ENCODE results near the gene ANGPTL2.

Gene ANGPTL2

GRCh38 chr9:127053057-127053821 lies 69.2 kb downstream of the ANGPTL2 start:
- TF ChIP-seq TEAD4 (IDR thresholded peaks at IDR 0.05) = no peak
- TF ChIP-seq CEBPB (IDR thresholded peaks at IDR 0.05) = no peak
- no peak for TF ChIP-seq CREB1 (IDR thresholded peaks at IDR 0.05; ENCODE audit: low read depth)
- no peak for TF ChIP-seq EP300 (IDR thresholded peaks at IDR 0.05; ENCODE audit: borderline replicate concordance)
- no peak for TF ChIP-seq YY1 (IDR thresholded peaks at IDR 0.05; ENCODE audit: low read depth)
- no peak for TF ChIP-seq ZBTB7A (IDR thresholded peaks at IDR 0.05; ENCODE audit: low read depth)
- TF ChIP-seq USF1 (IDR thresholded peaks at IDR 0.05) = no peak
- TF ChIP-seq MAX (IDR thresholded peaks at IDR 0.05) = no peak
- no peak for TF ChIP-seq FOXM1 (IDR thresholded peaks at IDR 0.05; ENCODE audit: borderline replicate concordance, low read depth)
- no peak for TF ChIP-seq TAF1 (IDR thresholded peaks at IDR 0.05; ENCODE audit: low read depth)
- TF ChIP-seq TCF12 (IDR thresholded peaks at IDR 0.05; ENCODE audit: low read depth) = no peak
- no peak for TF ChIP-seq REST (IDR thresholded peaks at IDR 0.05; ENCODE audit: low read depth)
- no peak for TF ChIP-seq EGR1 (IDR thresholded peaks at IDR 0.05)
- no peak for TF ChIP-seq NFIC (IDR thresholded peaks at IDR 0.05)
- TF ChIP-seq RAD21 (IDR thresholded peaks at IDR 0.05; ENCODE audit: low read depth) = no peak

- TF ChIP-seq CEBPB (IDR thresholded peaks at IDR 0.05) = no peak
- no peak for TF ChIP-seq FOXM1 (IDR thresholded peaks at IDR 0.05; ENCODE audit: borderline replicate concordance, low read depth)
- TF ChIP-seq MAX (IDR thresholded peaks at IDR 0.05) = no peak
- TF ChIP-seq USF1 (IDR thresholded peaks at IDR 0.05) = no peak
- TF ChIP-seq YY1 (IDR thresholded peaks at IDR 0.05; ENCODE audit: low read depth) = no peak
- TF ChIP-seq EGR1 (IDR thresholded peaks at IDR 0.05) = no peak
- TF ChIP-seq ZBTB7A (IDR thresholded peaks at IDR 0.05; ENCODE audit: low read depth) = no peak
- no peak for TF ChIP-seq EP300 (IDR thresholded peaks at IDR 0.05; ENCODE audit: borderline replicate concordance)
- TF ChIP-seq TAF1 (IDR thresholded peaks at IDR 0.05; ENCODE audit: low read depth) = no peak
Measured at GRCh38 chr9:127051881-127052595, 70.4 kb downstream of the ANGPTL2 start.

GRCh38 chr9:127050591-127051001 lies 71.8 kb downstream of the ANGPTL2 start:
- TF ChIP-seq TAF1 (IDR thresholded peaks at IDR 0.05; ENCODE audit: low read depth) (no peak), TEAD4 (IDR thresholded peaks at IDR 0.05) (no peak), FOXM1 (IDR thresholded peaks at IDR 0.05; ENCODE audit: borderline replicate concordance, low read depth) (no peak), REST (IDR thresholded peaks at IDR 0.05; ENCODE audit: low read depth) (no peak), CREB1 (IDR thresholded peaks at IDR 0.05; ENCODE audit: low read depth) (no peak), EGR1 (IDR thresholded peaks at IDR 0.05) (no peak), NFIC (IDR thresholded peaks at IDR 0.05) (no peak), MAX (IDR thresholded peaks at IDR 0.05) (no peak), EP300 (IDR thresholded peaks at IDR 0.05; ENCODE audit: borderline replicate concordance) (no peak), USF1 (IDR thresholded peaks at IDR 0.05) (no peak), TCF12 (IDR thresholded peaks at IDR 0.05; ENCODE audit: low read depth) (no peak), ZBTB7A (IDR thresholded peaks at IDR 0.05; ENCODE audit: low read depth) (no peak), YY1 (IDR thresholded peaks at IDR 0.05; ENCODE audit: low read depth) (no peak), CEBPB (IDR thresholded peaks at IDR 0.05) (no peak)

- TF ChIP-seq RAD21 (IDR thresholded peaks at IDR 0.05; ENCODE audit: low read depth) (no peak), TAF1 (IDR thresholded peaks at IDR 0.05; ENCODE audit: low read depth) (no peak), TEAD4 (IDR thresholded peaks at IDR 0.05) (no peak), EP300 (IDR thresholded peaks at IDR 0.05; ENCODE audit: borderline replicate concordance) (no peak), CREB1 (IDR thresholded peaks at IDR 0.05; ENCODE audit: low read depth) (no peak), CEBPB (IDR thresholded peaks at IDR 0.05) (no peak), EGR1 (IDR thresholded peaks at IDR 0.05) (no peak), NFIC (IDR thresholded peaks at IDR 0.05) (no peak), YY1 (IDR thresholded peaks at IDR 0.05; ENCODE audit: low read depth) (no peak), ZBTB7A (IDR thresholded peaks at IDR 0.05; ENCODE audit: low read depth) (no peak), MAX (IDR thresholded peaks at IDR 0.05) (no peak), REST (IDR thresholded peaks at IDR 0.05; ENCODE audit: low read depth) (no peak), TCF12 (IDR thresholded peaks at IDR 0.05; ENCODE audit: low read depth) (no peak), USF1 (IDR thresholded peaks at IDR 0.05) (no peak), FOXM1 (IDR thresholded peaks at IDR 0.05; ENCODE audit: borderline replicate concordance, low read depth) (no peak)
Measured at GRCh38 chr9:127050152-127050551, 72.3 kb downstream of the ANGPTL2 start.

Measured in Ishikawa (cell line).